HG03442 (cell line): ENCODE results near the gene STYXL1.
"Not testable (repeated sequence)": the region's sequence is repeated elsewhere in the genome, so short reads cannot be mapped to it uniquely, and the experiment has no call there.

Experiments used
- ATAC-seq: cut with Tn5 transposase; IDR thresholded peaks from one replicate; pipeline ENCODE4 v1.9.1; 2021; ENCODE audit warnings: mild to moderate bottlenecking, moderate library complexity; ENCODE audit not compliant: unreplicated experiment

STYXL1 gene

GRCh38 chr7:76066716-76067503, 19.1 kb upstream of the STYXL1 start:
- ATAC-seq: no peak

- no peak for ATAC-seq
Measured at GRCh38 chr7:76065016-76065612, 17.3 kb upstream of the STYXL1 start.

- ATAC-seq: no peak
Measured at GRCh38 chr7:76064208-76064970, 16.6 kb upstream of the STYXL1 start.

- no peak for ATAC-seq
Measured at GRCh38 chr7:76063525-76063924, 15.7 kb upstream of the STYXL1 start.

- no peak for ATAC-seq
Measured at GRCh38 chr7:76063114-76063513, 15.3 kb upstream of the STYXL1 start.

GRCh38 chr7:76062254-76062653, 14.5 kb upstream of the STYXL1 start:
- no peak for ATAC-seq

- no peak for ATAC-seq
Measured at GRCh38 chr7:76060842-76061241, 13.0 kb upstream of the STYXL1 start.

GRCh38 chr7:76058745-76059144, 10.9 kb upstream of the STYXL1 start:
- not testable (repeated sequence) for ATAC-seq

- no peak for ATAC-seq
Measured at GRCh38 chr7:76057813-76058145, 10.0 kb upstream of the STYXL1 start.

- no peak for ATAC-seq
Measured at GRCh38 chr7:76057103-76057812, 9.5 kb upstream of the STYXL1 start.

- no peak for ATAC-seq
Measured at GRCh38 chr7:76056241-76056640, 8.4 kb upstream of the STYXL1 start.

GRCh38 chr7:76054123-76055120, 6.6 kb upstream of the STYXL1 start:
- no peak for ATAC-seq

GRCh38 chr7:76053461-76053860, 5.7 kb upstream of the STYXL1 start:
- no peak for ATAC-seq

GRCh38 chr7:76052681-76053080, 4.9 kb upstream of the STYXL1 start:
- not testable (repeated sequence) for ATAC-seq

GRCh38 chr7:76051840-76052239, 4.0 kb upstream of the STYXL1 start:
- ATAC-seq: no peak

GRCh38 chr7:76050545-76050944, 2.7 kb upstream of the STYXL1 start:
- ATAC-seq: no peak

GRCh38 chr7:76049295-76049694, 1.5 kb upstream of the STYXL1 start:
- ATAC-seq: no peak

GRCh38 chr7:76048668-76048988, 828 bp upstream of the STYXL1 start:
- ATAC-seq: no peak

GRCh38 chr7:76047305-76047810, 442 bp downstream of the STYXL1 start:
- ATAC-seq: no peak

- ATAC-seq: no peak
Measured at GRCh38 chr7:76044375-76044865, 3.4 kb downstream of the STYXL1 start.
